Left kidney (tissue), 2 donors: ENCODE measurements around the gene MEGF6. TPM values are rescaled to one million over a fixed set of nuclear protein-coding genes. Genes with fewer than 3 reads are reported as not detected.

ENCODE experiments used
- DNase-seq: peaks from one replicate; pipeline ENCODE4 v3.0.0-alpha.2; 2013
- polyA plus RNA-seq: library from polyadenylated mRNA; unstranded; fragments of 120-200 nt; gene quantifications from one replicate; pipeline ENCODE4 v1.2.1, GENCODE V29; 2013; ENCODE audit not compliant: insufficient read length

Gene MEGF6
- polyA plus RNA-seq, 1 donor = 8.6 TPM

DNA sequence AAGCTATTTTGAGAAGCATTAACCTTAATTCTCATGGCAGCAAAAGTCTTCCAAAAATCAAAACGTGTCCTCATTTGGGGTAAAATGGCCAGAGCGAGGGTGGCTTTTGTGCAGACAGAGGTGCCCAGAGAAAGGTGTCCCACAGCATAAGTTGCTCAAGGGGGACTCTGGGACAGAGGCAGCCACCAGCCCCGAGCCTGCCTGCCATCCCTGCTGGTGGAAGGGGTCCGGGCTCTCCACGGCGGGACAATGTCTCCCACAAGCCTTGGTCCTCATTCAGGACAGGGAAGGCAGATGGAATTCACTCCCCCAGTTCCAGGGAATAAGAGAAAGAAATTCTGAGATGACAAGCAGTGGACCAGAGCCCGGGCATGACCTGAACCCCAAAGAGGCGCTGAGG lies 169.4 kb downstream of the MEGF6 start:
- DNase-seq = no peak

DNA sequence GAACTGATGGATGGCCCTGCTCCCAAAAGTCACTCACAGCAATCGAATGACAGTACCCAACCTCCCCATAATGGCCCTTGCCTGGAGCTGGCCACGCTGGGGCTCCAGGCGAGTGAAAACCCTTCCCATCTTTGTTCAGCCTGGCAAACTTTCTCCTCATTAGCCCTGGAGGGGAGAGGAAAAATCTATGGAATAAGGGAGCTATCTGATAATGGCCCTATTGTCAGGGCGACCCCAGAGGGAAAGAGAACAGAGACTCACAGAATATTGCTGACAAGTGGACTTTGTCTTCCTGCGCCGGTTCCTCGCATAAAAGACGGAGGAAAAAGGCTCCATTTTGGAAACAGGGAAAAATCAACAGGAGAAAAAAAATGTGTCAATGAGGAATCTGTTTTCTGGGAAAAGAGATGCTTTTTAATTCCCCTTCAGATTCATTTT lies 169.9 kb downstream of the MEGF6 start:
- DNase-seq = no peak

DNA sequence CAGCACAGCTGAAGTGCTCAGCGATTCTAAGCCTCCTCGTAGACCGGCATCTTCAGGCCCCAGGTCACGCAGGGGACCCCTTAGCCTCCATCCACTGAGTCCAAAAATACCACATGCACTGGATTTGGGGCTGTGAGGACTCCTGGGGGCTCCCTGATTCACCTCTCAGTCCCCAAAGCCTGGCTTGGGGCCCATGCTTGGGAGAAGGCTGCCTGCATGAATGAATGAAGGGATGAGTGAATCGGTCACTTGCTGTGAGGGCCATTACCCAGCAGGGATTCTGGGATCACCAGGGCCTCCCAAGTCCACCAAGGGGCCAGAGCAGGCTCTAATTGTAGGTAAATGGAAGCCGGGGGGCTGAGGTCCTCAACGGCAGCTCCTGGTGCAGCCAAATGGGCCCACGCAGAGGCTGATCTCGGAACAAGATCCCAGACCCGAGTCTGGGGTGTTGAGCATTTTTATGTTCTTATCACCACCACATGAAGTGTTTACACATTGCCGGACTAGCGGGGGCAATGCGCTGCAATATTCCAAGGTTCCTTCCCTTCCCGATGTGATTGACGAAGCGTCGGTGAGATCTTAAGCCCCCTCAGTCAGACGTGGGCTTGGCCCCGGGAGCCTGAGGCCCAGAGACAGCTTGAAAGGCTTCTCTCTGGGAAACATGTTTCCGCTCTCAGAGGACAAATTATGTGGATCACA lies 170.4 kb downstream of the MEGF6 start:
- no peak for DNase-seq

DNA sequence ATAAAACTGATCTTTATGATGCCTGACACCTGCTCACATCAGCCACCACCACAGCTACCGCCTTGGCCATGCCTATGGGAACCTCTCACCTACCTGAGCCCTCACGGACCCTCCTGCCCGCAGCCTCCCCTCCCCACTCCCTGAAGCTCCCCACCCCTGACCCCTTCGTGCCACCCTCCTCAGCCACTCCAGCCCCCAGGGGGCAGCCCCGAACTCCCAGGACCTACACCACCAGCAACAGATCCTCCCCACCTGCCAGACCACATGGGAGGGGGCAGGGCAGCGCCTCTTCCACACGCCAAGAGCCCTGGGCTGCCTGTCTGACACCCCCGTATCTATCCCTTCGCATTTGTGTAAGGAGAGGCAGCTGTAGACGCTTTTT lies 171.0 kb downstream of the MEGF6 start:
- DNase-seq = no peak

Other genes starting within 250 kb of the MEGF6 start
- 17.6 TPM for gene ARHGEF16, start 156.8 kb downstream of the MEGF6 start, polyA plus RNA-seq
- 40.4 TPM for gene TPRG1L, start 13.5 kb upstream of the MEGF6 start, polyA plus RNA-seq
- gene WRAP73, start 38.6 kb upstream of the MEGF6 start, polyA plus RNA-seq = 17.8 TPM
- 0.55 TPM for gene TP73, start 41.0 kb upstream of the MEGF6 start, polyA plus RNA-seq
- 0.20 TPM for gene CCDC27, start 140.9 kb upstream of the MEGF6 start, polyA plus RNA-seq
- gene SMIM1, start 161.2 kb upstream of the MEGF6 start, polyA plus RNA-seq = 6.6 TPM
- gene LRRC47, start 185.0 kb upstream of the MEGF6 start, polyA plus RNA-seq = 65.1 TPM
- 51.5 TPM for gene CEP104, start 245.7 kb upstream of the MEGF6 start, polyA plus RNA-seq
- gene DFFB, start 246.0 kb upstream of the MEGF6 start, polyA plus RNA-seq = 9.8 TPM